ENCODE results near the gene PLEKHH1. TPM values are rescaled to one million over a fixed set of nuclear protein-coding genes. Genes with fewer than 3 reads are reported as not detected.

Gene PLEKHH1
- total and polyA plus RNA-seq, 11 donors: 2.4 to 9.2 (median 5.2) TPM

DNA sequence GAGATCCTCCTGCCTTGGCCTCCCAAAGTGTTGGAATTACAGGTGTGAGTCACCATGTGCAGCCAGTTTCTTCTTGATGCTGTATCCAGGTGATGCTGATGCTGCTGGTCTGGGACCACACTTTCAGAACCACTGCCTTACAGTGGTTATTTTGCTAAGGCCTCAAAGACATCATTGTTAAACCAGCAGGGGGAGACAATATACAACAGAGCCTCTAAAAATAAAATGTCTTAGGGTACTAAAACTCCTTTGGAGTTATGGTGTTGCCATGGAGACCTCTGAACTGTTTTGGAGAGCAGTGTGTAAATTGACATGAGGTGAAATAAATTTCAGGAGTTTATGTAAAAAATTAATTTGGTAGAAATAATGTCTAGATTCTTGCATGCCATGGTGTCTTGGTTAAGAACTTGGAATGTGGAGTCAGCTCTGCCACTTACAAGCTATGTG lies 85.5 kb downstream of the PLEKHH1 start:
- DNase-seq: peak in 1 of 5 donors; percentile 13
- Histone ChIP-seq H3K4me1 (peaks cover 0 to 32% (median 11%) of the 10 kb centered on the region in 12 donors), H3K9me3 (no peaks in the 10 kb centered on the region), H3K4me3 (peak overlapping the region in 3 of 12 donors; percentile 68 to 74 (median 70)), H3K27me3 (no peaks in the 10 kb centered on the region), H3K36me3 (no peaks in the 10 kb centered on the region), H3K27ac (peak overlapping the region in 2 of 12 donors; percentile 74 to 76)
- ATAC-seq: peak; percentile 38 to 66 (median 56)
- TF ChIP-seq POLR2A (IDR thresholded peaks at IDR 0.05) (no peak), CTCF (IDR thresholded peaks at IDR 0.05) (peak; percentile 52 to 79 (median 65))
- intact Hi-C loops (cut with DNase I): loop anchor here (1.0 to 10.0 kb wide), 8 partner anchors 48 to 86 kb away; partner anchors contain the start of gene RDH12 (in 2 of the 10)

DNA sequence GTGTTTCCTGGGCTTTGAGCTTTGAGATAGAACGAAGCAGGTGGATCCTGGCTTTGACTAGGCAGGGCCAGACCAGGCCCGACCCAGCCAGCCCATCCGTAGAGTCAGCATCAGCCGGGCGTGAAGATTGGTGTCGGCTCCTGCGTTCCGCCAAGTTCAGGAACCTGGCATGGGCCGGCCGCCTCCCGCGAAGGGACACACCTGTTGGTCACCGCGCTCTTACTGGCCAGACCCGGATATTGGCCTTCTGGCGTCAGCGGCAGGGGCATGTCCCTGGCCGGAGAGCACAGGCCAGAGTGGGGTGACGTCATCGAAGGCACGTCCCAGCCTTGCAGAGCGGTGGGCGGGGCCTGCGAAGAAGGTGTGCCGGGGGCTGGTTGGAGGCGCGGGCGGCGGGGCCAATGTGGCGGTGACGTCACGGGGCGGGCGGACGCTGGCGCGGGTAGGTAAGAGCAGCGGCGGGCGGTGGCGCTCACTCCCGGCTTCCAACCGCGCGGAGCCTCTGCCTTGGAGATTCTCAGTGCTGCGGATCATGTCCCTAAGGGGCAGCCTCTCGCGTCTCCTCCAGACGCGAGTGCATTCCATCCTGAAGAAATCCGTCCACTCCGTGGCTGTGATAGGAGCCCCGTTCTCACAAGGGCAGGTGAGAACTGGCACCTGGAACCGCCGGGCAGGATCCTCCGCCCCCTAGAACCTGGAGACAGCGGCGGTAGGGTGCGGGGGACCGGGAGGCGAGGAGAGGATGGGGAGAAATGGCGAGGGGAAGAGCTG lies 86.5 kb downstream of the PLEKHH1 start, which contains the start of gene ARG2:
ARG2 (plus strand) TSS at position 475 of the 771 bp plus-strand sequence; CDS start at position 533, 58 bp downstream.
- TF ChIP-seq CTCF (IDR thresholded peaks at IDR 0.05) (peak in 3 of 12 donors; percentile 5 to 22 (median 21)), POLR2A (IDR thresholded peaks at IDR 0.05) (peak in 1 of 2 donors; percentile 48)
- Histone ChIP-seq H3K4me3 (peak within 1 kb of the TSS; percentile 31 to 74 (median 67)), H3K36me3 (no peaks in the 10 kb centered on the region), H3K27ac (peak within 1 kb of the TSS in 6 of 12 donors; percentile 11 to 76 (median 49)), H3K4me1 (peaks cover 0 to 32% (median 11%) of the 10 kb centered on the region in 12 donors), H3K27me3 (no peaks in the 10 kb centered on the region), H3K9me3 (no peaks in the 10 kb centered on the region)
- DNase-seq (peak; percentile 96 to 98 (median 97)), ATAC-seq (peak; percentile 93 to 99 (median 98))
- intact Hi-C loops (cut with DNase I): loop anchor here in 9 of 10 donors (2.0 to 10.0 kb wide), 6 partner anchors 47 to 85 kb away; partner anchors contain the start of gene RDH12 (in 3 of the 9)
- WGBS, 4 donors: 0 to 2% (median 1%) methylated on average over 47 to 62 of the region's 62 CpGs

GRCh38 chr14:67620217-67620785 lies 87.2 kb downstream of the PLEKHH1 start:
- Histone ChIP-seq H3K27me3 (no peaks in the 10 kb centered on the region), H3K36me3 (no peaks in the 10 kb centered on the region), H3K9me3 (no peaks in the 10 kb centered on the region), H3K4me3 (peak overlapping the region; percentile 31 to 74 (median 67)), H3K27ac (peak overlapping the region in 5 of 12 donors; percentile 11 to 76 (median 57)), H3K4me1 (peaks cover 0 to 32% (median 11%) of the 10 kb centered on the region in 12 donors)
- peak in 1 of 5 donors; percentile 30 for DNase-seq
- intact Hi-C loops (cut with DNase I): loop anchor here in 2 of 10 donors (5.0 kb wide), 2 partner anchors 47 to 82 kb away; partner anchors contain the start of gene RDH12 (in 1 of the 2)
- 5 to 10% (median 7%) methylated on average over 18 to 19 of the region's 19 CpGs for WGBS, 4 donors
- TF ChIP-seq POLR2A (IDR thresholded peaks at IDR 0.05) (no peak), CTCF (IDR thresholded peaks at IDR 0.05) (no peak)
- ATAC-seq: peak in 2 of 4 donors; percentile 4 to 9
